Thoracic aorta (tissue), 2 donors: ENCODE data around the gene ATP10A. TPM values are rescaled to one million over a fixed set of nuclear protein-coding genes. Genes with fewer than 3 reads are reported as not detected.

Experiments used
- ATAC-seq: fragments of 150-250 bp; one replicate; pipeline ENCODE4 v1.8.0; 2017; ENCODE audit warnings: low read depth; ENCODE audit not compliant: insufficient number of reproducible peaks, low FRiP score
- DNase-seq: peaks from one replicate; pipeline ENCODE4 v3.0.0-alpha.2; 2020; ENCODE audit warnings: low spot score
- H3K27ac ChIP-seq, 2 donors: fragments of 200-600 bp; sonication (generic); 1 replicate in 1 of 2; 2 replicates in 1 of 2; pipeline ENCODE4 v1.5.1; 2016; ENCODE audit warnings: mild to moderate bottlenecking in 2 of 2, moderate library complexity in 2 of 2
- H3K27me3 ChIP-seq: fragments of 200-600 bp; sonication (generic); replicated peaks from 2 replicates; pipeline ENCODE4 v1.6.0; 2016; ENCODE audit warnings: mild to moderate bottlenecking; ENCODE audit not compliant: insufficient read depth
- H3K36me3 ChIP-seq: fragments of 200-600 bp; sonication (generic); one replicate; pipeline ENCODE4 v1.5.1; 2016
- H3K4me1 ChIP-seq, 2 donors: fragments of 200-600 bp; sonication (generic); 1 replicate in 1 of 2; 2 replicates in 1 of 2; pipeline versions ENCODE4 v1.5.1 to v1.6.0; 2016; ENCODE audit warnings: low read depth in 2 of 2, mild to moderate bottlenecking in 1 of 2; ENCODE audit not compliant: control insufficient read depth in 1 of 2
- H3K4me3 ChIP-seq: fragments of 200-600 bp; sonication (generic); 2 replicates; pipeline ENCODE4 v1.5.1; 2016; ENCODE audit warnings: mild to moderate bottlenecking
- H3K9me3 ChIP-seq: fragments of 200-600 bp; sonication (generic); 2 replicates; pipeline ENCODE4 v1.5.1; 2016
- CTCF ChIP-seq: fragments of 200-600 bp; sonication (generic); IDR thresholded peaks from one replicate; pipeline ENCODE4 v1.5.1; 2019; ENCODE audit warnings: antibody characterized with exemption
- total RNA-seq, 2 donors: library from RNA; depleted of rRNA; stranded (reverse); fragments of >200 nt; gene quantifications; one replicate each; pipeline versions ENCODE4 v1.1.0 to v1.2.3, GENCODE V29; 2016

ATP10A gene
- total RNA-seq, 2 donors from 2014 or later: 59.4 to 89.8 TPM

GRCh38 chr15:25708391-25708790, 154.7 kb downstream of the ATP10A start:
- peaks cover 59% of the 10 kb centered on the region for H3K36me3 ChIP-seq
- peaks cover 6 to 13% of the 10 kb centered on the region in 2 donors for H3K4me1 ChIP-seq
- ATAC-seq (no peak), DNase-seq (no peak)
- no peak overlapping the region for H3K27ac ChIP-seq
- H3K9me3 ChIP-seq: no peaks in the 10 kb centered on the region
- TF ChIP-seq CTCF: no peak
- no peak overlapping the region for H3K4me3 ChIP-seq
- H3K27me3 ChIP-seq: no peaks in the 10 kb centered on the region

GRCh38 chr15:25707656-25708365, 155.3 kb downstream of the ATP10A start:
- Histone ChIP-seq H3K9me3 (no peaks in the 10 kb centered on the region), H3K27ac (no peak overlapping the region), H3K36me3 (peaks cover 54% of the 10 kb centered on the region), H3K27me3 (no peaks in the 10 kb centered on the region), H3K4me1 (peaks cover 6 to 13% of the 10 kb centered on the region in 2 donors), H3K4me3 (no peak overlapping the region)
- DNase-seq (no peak), ATAC-seq (no peak)
- no peak for TF ChIP-seq CTCF

GRCh38 chr15:25706176-25706955, 156.8 kb downstream of the ATP10A start:
- H3K27ac ChIP-seq: no peak overlapping the region
- TF ChIP-seq CTCF: no peak
- H3K36me3 ChIP-seq: peaks cover 45% of the 10 kb centered on the region
- no peaks in the 10 kb centered on the region for H3K9me3 ChIP-seq
- no peak overlapping the region for H3K4me3 ChIP-seq
- H3K27me3 ChIP-seq: no peaks in the 10 kb centered on the region
- H3K4me1 ChIP-seq: peaks cover 6 to 13% of the 10 kb centered on the region in 2 donors
- DNase-seq (no peak), ATAC-seq (no peak)

GRCh38 chr15:25705433-25706115, 157.6 kb downstream of the ATP10A start:
- DNase-seq: no peak

More at GRCh38 chr15:25705433-25706115, 157.6 kb downstream of the ATP10A start:
- Histone ChIP-seq H3K27me3 (no peaks in the 10 kb centered on the region), H3K4me1 (peaks cover 6 to 13% of the 10 kb centered on the region in 2 donors), H3K9me3 (no peaks in the 10 kb centered on the region), H3K4me3 (no peak overlapping the region), H3K27ac (no peak overlapping the region), H3K36me3 (peaks cover 41% of the 10 kb centered on the region)
- ATAC-seq: no peak
- TF ChIP-seq CTCF: no peak
